Liver (tissue), 9 donors: ENCODE data around the gene FBN3. TPM values are rescaled to one million over a fixed set of nuclear protein-coding genes. Genes with fewer than 3 reads are reported as not detected.

Source experiments
- DNase-seq: peaks from one replicate; pipeline ENCODE4 v3.0.0-alpha.2; 2017; ENCODE audit warnings: low spot score
- H3K27ac ChIP-seq, 2 donors: one replicate each; pipeline ENCODE4 v1.7.0; 2013; ENCODE audit warnings: inconsistent platforms in 2 of 2, low read length in 2 of 2, control low read depth in 1 of 2, low read depth in 1 of 2, mild to moderate bottlenecking in 1 of 2
- H3K27me3 ChIP-seq, 4 donors: one replicate each; pipeline versions ENCODE4 v1.6.1 to v1.7.0; 2013; ENCODE audit warnings: low read length in 3 of 4, inconsistent platforms in 1 of 4, mild to moderate bottlenecking in 1 of 4, moderate library complexity in 1 of 4; ENCODE audit not compliant: control insufficient read depth in 4 of 4, insufficient read depth in 4 of 4
- H3K36me3 ChIP-seq, 4 donors: one replicate each; pipeline versions ENCODE4 v1.6.1 to v1.7.0; 2013; ENCODE audit warnings: low read length in 3 of 4, mild to moderate bottlenecking in 3 of 4, low read depth in 1 of 4, moderate library complexity in 1 of 4; ENCODE audit not compliant: control insufficient read depth in 4 of 4, insufficient read depth in 3 of 4
- H3K4me1 ChIP-seq, 4 donors: one replicate each; pipeline versions ENCODE4 v1.6.1 to v1.7.0; 2013; ENCODE audit warnings: low read length in 3 of 4, mild to moderate bottlenecking in 3 of 4, moderate library complexity in 1 of 4; ENCODE audit not compliant: control insufficient read depth in 4 of 4, insufficient read depth in 4 of 4
- H3K4me3 ChIP-seq, 3 donors: one replicate each; pipeline versions ENCODE4 v1.6.1 to v1.7.0; 2013; ENCODE audit warnings: low read length in 3 of 3, control low read depth in 1 of 3, low read depth in 1 of 3, mild to moderate bottlenecking in 1 of 3
- H3K9ac ChIP-seq, 2 donors: one replicate each; pipeline ENCODE4 v1.7.0; 2013; ENCODE audit warnings: low read length in 2 of 2, mild to moderate bottlenecking in 2 of 2, moderate library complexity in 2 of 2, control low read depth in 1 of 2, low read depth in 1 of 2
- H3K9me3 ChIP-seq, 4 donors: one replicate each; pipeline versions ENCODE4 v1.6.1 to v1.7.0; 2013; ENCODE audit warnings: low read length in 3 of 4; ENCODE audit not compliant: control insufficient read depth in 4 of 4
- ATF3 ChIP-seq: IDR thresholded peaks from 2 replicates; pipeline ENCODE4 v1.6.1; 2016; ENCODE audit warnings: antibody characterized with exemption
- CTCF ChIP-seq: fragments of 150-350 bp; IDR thresholded peaks from 2 replicates; pipeline ENCODE4 v1.5.1; 2017; ENCODE audit warnings: improper control_type of control experiment, low read depth, low read length; ENCODE audit not compliant: missing input control
- EGR1 ChIP-seq, 2 donors: IDR thresholded peaks; 2 replicates each; pipeline ENCODE4 v1.6.1; 2016 to 2018; ENCODE audit warnings: antibody characterized with exemption in 2 of 2, low read depth in 2 of 2
- FOXA1 ChIP-seq: IDR thresholded peaks from 2 replicates; pipeline ENCODE4 v1.6.1; 2016; ENCODE audit warnings: antibody characterized with exemption
- FOXA2 ChIP-seq: IDR thresholded peaks from 2 replicates; pipeline ENCODE4 v1.6.1; 2016; ENCODE audit warnings: antibody characterized with exemption
- GABPA ChIP-seq, 2 donors: IDR thresholded peaks in 1 of 2; conservative IDR thresholded peaks in 1 of 2; 2 replicates each; pipeline ENCODE4 v1.6.1; 2016; ENCODE audit warnings: antibody characterized with exemption in 2 of 2, mild to moderate bottlenecking in 1 of 2, moderate library complexity in 1 of 2
- HNF4A ChIP-seq, 2 donors: conservative IDR thresholded peaks; 2 replicates each; pipeline ENCODE4 v1.6.1; 2016; ENCODE audit warnings: antibody characterized with exemption in 2 of 2, mild to moderate bottlenecking in 2 of 2
- HNF4G ChIP-seq: IDR thresholded peaks from 2 replicates; pipeline ENCODE4 v1.6.1; 2016; ENCODE audit warnings: antibody characterized with exemption
- JUND ChIP-seq, 2 donors: IDR thresholded peaks; 2 replicates each; pipeline ENCODE4 v1.6.1; 2016; ENCODE audit warnings: antibody characterized with exemption in 2 of 2
- MAX ChIP-seq: IDR thresholded peaks from 2 replicates; pipeline ENCODE4 v1.6.1; 2016; ENCODE audit warnings: antibody characterized with exemption
- NR2F2 ChIP-seq: IDR thresholded peaks from 2 replicates; pipeline ENCODE4 v1.6.1; 2016; ENCODE audit warnings: antibody characterized with exemption
- RAD21 ChIP-seq, 2 donors: IDR thresholded peaks; 2 replicates each; pipeline ENCODE4 v1.6.1; 2016; ENCODE audit warnings: antibody characterized with exemption in 2 of 2, mild to moderate bottlenecking in 2 of 2
- REST ChIP-seq: IDR thresholded peaks from 2 replicates; pipeline ENCODE4 v1.6.1; 2016; ENCODE audit warnings: antibody characterized with exemption, mild to moderate bottlenecking
- RXRA ChIP-seq, 2 donors: IDR thresholded peaks; 2 replicates each; pipeline ENCODE4 v1.6.1; 2017 to 2018; ENCODE audit warnings: antibody characterized with exemption in 2 of 2, mild to moderate bottlenecking in 1 of 2
- SP1 ChIP-seq: IDR thresholded peaks from 2 replicates; pipeline ENCODE4 v1.6.1; 2018; ENCODE audit warnings: antibody characterized with exemption, mild to moderate bottlenecking
- TAF1 ChIP-seq: conservative IDR thresholded peaks from 2 replicates; pipeline ENCODE4 v1.6.1; 2016; ENCODE audit warnings: antibody characterized with exemption, mild to moderate bottlenecking
- YY1 ChIP-seq: IDR thresholded peaks from 2 replicates; pipeline ENCODE4 v1.6.1; 2016; ENCODE audit warnings: antibody characterized with exemption, mild to moderate bottlenecking
- ZBTB33 ChIP-seq: IDR thresholded peaks from 2 replicates; pipeline ENCODE4 v1.6.1; 2016; ENCODE audit warnings: antibody characterized with exemption
- WGBS: extraction: QIAGEN DNeasy Blood & Tissue Kit; methylation state at CpG from one replicate; pipeline ENCODE4 v1.1.7; 2013; 5-methylcytosine and 5-hydroxymethylcytosine counted together
- polyA plus RNA-seq, 2 donors: library from polyadenylated mRNA; stranded (reverse) in 1 of 2; unstranded in 1 of 2; fragments of 200-250 nt in 1 of 2; fragments of >200 nt in 1 of 2; fragmentation: Nextera tagmentation in 1 of 2; extraction: Ambion mirVana in 1 of 2; gene quantifications; one replicate each; pipeline versions ENCODE4 v1.2.1 to v1.2.3, GENCODE V29; 2013 to 2015
- total RNA-seq, 2 donors: library from RNA; depleted of rRNA; stranded (reverse); fragments of >200 nt; gene quantifications; one replicate each; pipeline ENCODE4 v1.2.3, GENCODE V29; 2014
- donor health status: healthy.
- donor health status: healthy.
- donor health status: healthy.
- donor health status: healthy.
- donor health status: healthy.

FBN3 gene
- total and polyA plus RNA-seq, 4 donors, result under 0.01 to 0.61 (median 0.08) TPM; not detected in 1

GRCh38 chr19:8090950-8091349 is 58.4 kb downstream of the FBN3 start:
- DNase-seq, result no peak
- Histone ChIP-seq H3K27me3 (no peaks in the 10 kb centered on the region), H3K4me3 (no peak overlapping the region), H3K4me1 (peaks cover 0 to 2% (median 0%) of the 10 kb centered on the region in 4 donors), H3K36me3 (no peaks in the 10 kb centered on the region), H3K9ac (no peak overlapping the region), H3K9me3 (peaks cover 6 to 14% (median 9%) of the 10 kb centered on the region in 4 donors), H3K27ac (no peak overlapping the region)
- no peak for TF ChIP-seq CTCF
- no peak for TF ChIP-seq ZBTB33
- no peak for TF ChIP-seq MAX
- no peak for TF ChIP-seq EGR1 (IDR thresholded peaks at IDR 0.05; ENCODE audit: low read depth in 2 of 2)
- TF ChIP-seq RXRA (IDR thresholded peaks at IDR 0.05), result no peak
- no peak for TF ChIP-seq YY1
- no peak for TF ChIP-seq HNF4G
- no peak for TF ChIP-seq FOXA1
- no peak for TF ChIP-seq ATF3
- no peak for TF ChIP-seq TAF1
- no peak for TF ChIP-seq RAD21 (IDR thresholded peaks at IDR 0.05)
- TF ChIP-seq HNF4A (conservative IDR thresholded peaks at IDR 0.05), result no peak
- TF ChIP-seq FOXA2, result no peak
- no peak for TF ChIP-seq REST
- TF ChIP-seq SP1, result no peak
- TF ChIP-seq JUND (IDR thresholded peaks at IDR 0.05), result no peak
- TF ChIP-seq GABPA (IDR thresholded peaks at IDR 0.05 in 1 of 2, conservative IDR thresholded peaks at IDR 0.05 in 1 of 2), result no peak
- no peak for TF ChIP-seq NR2F2
- 89% methylated on average over 2 of the region's 2 CpGs for WGBS
